Myocyte (in vitro differentiated cells): ENCODE measurements around the gene CRYBB2. TPM values are rescaled to one million over a fixed set of nuclear protein-coding genes. Genes with fewer than 3 reads are reported as not detected.
"Not testable (repeated sequence)": the region's sequence is repeated elsewhere in the genome, so short reads cannot be mapped to it uniquely, and the experiment has no call there.

ENCODE experiments used
- DNase-seq: peaks from one replicate; pipeline ENCODE4 v3.0.0-alpha.2; 2012; ENCODE audit warnings: low read depth
- polyA plus RNA-seq: library from polyadenylated mRNA; unstranded; fragments of >200 nt; gene quantifications from one replicate; pipeline ENCODE4 v1.2.1, GENCODE V29; 2012; ENCODE audit warnings: missing spikeins
- total RNA-seq: library from RNA; depleted of rRNA; stranded (reverse); fragments of >200 nt; gene quantifications from 2 replicates; pipeline ENCODE4 v1.2.3, GENCODE V29; 2014

CRYBB2 gene, protein sequence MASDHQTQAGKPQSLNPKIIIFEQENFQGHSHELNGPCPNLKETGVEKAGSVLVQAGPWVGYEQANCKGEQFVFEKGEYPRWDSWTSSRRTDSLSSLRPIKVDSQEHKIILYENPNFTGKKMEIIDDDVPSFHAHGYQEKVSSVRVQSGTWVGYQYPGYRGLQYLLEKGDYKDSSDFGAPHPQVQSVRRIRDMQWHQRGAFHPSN
- not detected in 2 replicates for total RNA-seq
- polyA plus RNA-seq = 0.15 TPM

DNA sequence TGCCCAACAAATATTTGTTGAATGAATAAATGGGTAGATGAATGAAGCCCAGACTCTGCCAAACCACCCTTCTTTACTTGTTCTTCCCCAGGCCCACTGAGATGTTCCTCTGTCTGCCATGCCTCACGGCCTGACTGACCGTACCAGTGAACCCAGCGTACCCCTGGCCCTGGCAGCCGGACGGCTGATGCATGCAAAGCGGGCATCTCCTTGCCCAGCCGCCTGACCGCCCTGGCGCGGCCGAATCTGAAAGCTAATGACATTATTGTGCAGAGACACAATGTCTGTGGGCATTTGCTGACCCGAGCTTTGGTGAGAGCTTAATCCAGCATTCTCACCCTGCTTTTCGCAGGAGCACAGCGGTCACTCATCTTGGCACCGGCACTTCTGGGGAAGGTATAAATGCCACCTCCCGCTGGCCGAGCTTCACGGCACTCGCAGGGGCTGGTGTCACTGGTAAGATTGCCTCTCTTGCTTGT lies at the start of gene CRYBB2:
CRYBB2 (plus strand) TSS at position 429 of the 479 bp plus-strand sequence. CDS start 1,791 bp downstream, outside the sequence.
- no peak for DNase-seq

DNA sequence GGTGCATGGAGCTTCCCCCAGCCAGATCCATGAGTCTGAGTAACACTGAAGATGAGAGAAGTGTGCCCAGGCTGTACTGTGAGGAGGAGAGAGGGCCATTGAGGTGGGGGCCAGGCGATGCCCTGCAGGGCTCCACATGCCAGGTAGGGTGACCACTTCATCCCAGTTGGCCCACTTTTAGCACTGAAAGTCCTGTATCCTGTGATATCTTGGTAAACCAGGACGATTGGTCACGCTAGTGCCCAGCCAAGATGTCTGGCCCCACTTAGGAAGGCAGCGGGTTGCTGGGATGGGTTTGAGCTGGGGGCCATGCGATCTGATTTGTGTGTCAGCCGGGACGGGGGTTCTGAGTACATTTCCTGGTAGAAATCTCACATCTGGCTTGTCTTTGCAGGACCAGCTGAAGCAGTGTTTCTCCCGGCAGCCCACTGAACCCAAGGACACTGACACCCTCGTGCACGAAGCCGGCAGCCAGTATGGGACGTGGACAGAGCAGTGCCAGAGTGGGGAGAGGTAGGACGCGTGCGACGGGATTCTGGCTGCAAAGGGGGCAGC lies 48.9 kb upstream of the CRYBB2 start:
- no peak for DNase-seq

DNA sequence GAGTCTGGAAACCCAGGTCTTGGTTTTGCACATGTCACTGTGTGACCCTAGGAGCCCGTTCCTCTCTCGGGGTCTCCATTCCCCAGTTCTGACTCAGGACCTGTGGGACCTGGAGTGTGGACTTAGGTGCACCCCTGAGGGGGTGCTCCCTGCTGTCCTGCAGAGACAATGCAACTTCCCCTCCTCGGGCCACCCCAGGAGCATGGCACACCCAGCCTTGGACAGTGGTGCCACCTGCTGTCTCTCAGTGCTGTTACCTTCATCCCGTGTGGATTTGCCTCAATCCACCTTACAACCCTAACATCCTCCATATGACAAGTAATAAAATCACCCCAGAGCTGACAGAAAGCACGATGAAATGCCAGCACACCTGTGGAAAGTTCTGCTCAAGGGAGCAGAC lies 47.3 kb upstream of the CRYBB2 start:
- no peak for DNase-seq

DNA sequence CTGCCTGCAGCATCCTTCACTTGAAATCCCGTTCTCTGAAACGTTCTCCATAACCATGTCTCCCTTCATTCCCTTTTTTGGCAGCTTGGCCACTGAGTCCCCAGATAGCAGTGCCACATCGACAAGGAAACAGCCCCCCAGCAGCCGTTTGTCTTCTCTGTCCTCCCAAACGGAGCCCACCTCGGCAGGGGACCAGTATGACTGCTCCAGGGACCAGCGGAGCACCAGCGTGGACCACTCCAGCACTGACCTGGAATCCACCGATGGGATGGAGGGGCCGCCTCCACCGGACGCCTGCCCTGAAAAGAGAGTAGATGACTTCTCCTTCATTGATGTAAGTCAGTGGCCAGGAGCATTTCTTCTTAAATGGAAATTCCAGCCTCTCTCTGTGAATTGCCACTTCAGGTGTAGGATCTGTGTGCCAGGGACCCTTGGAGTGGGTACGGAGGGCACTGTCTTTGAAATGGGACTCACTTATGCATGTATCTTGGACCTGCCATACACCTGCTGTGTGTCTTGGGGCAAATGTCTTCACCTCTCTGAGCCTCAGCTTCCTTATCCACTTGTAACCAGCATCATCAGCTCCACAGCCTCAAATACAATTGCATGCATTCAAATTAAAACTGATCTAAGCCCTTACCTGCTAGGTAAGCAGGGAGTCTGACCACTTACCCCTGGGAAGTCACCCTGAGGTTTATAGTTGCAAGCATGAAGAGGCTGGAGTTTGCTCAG lies 45.1 kb upstream of the CRYBB2 start:
- no peak for DNase-seq

DNA sequence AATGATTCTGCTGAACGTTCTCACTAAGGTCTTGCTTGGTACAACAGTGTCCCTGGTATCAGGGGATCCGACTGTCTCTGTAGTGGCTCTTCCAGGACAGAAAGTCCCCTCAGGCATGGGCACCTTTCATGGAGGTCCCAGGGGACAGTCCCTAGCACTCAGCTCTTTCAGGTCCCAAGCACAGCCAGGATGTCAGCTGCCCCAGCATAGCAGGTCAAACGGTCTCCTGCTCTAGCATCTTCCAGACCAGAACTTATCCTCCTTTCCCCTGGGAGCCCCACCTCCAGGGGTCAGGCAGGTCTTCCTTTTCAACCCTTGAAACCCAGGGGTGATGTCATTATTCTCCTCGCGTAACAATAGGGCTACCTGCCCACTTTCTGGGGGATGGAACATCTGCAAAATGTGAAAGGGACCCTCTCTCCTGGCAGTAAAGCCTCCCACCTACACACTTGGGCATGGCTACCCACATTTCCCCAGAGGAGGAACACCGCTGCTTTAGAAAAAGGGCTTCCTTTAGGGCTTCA lies 44.5 kb upstream of the CRYBB2 start:
- DNase-seq = no peak

DNA sequence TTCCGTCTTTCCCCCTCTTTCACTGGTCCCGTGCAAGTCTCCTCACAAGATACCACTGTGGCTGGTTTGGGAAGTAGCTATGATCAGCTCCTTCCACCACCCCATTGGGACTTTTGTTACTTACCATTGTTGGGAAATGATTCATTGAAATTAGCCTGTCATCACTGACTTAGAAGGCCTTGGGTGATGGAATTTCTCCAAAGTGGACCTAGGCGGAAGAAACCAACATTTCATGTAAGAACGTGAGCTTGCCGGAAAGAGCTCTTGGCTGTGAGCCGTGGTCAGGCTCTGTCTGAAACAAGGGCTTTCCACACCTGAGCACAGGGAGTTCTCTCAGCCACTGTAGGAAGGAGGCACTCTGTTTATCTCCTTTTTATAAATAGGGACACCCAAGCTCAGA lies 43.3 kb upstream of the CRYBB2 start:
- no peak for DNase-seq

DNA sequence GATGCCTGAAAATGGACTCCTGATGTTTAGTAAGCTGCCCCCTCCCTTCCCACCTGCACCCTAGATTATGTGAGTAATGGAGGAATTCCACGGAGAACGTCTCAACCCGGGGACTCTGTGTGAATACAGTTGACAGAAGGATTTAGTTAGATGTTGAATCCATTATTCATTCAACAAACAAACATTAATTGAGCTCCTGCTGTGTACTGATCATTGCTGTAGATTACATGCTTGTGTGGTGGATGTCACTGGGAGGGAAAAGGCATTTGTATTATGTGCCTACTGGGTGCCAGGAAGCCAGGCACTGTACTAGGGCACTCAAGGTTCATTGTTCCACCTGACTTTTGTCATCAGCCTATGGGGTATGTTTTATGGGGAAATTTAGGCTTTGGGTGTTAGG lies 42.6 kb upstream of the CRYBB2 start:
- no peak for DNase-seq

DNA sequence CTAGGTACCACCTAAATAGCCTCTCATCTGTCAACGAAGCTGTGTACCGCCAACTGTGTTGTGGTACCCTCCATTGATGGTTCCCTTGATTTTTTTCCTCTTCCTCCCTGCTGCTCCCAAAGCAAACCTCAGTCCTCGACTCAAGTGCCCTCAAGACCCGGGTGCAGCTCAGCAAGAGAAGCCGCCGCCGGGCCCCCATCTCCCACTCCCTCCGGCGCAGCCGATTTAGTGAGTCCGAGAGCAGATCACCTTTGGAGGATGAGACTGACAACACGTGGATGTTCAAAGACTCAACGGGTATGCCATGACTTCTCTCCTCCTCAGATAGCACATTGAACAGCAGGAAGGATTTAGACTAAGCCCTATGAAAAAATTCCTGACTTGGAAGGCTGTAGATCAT lies 42.2 kb upstream of the CRYBB2 start:
- no peak for DNase-seq

DNA sequence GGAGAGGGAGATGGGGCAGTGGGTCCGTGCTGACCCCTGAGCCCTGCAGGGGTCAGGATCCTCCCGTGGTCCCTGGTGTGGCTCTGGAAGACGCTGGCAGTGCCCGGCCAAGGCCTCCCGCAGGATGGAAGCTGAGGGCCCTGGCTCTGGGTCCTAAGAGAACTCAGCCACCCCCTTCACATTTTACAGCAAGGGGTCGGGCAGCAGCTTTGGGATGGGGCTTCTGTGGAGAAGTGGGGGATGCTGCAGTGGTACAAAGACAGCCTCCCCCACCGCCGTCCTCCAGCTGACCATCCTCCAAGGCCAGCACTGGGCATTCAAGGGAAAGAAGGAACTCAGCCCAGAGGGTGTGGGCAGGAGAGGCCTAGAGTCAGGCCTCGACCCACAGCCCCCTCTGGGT lies 41.5 kb upstream of the CRYBB2 start:
- DNase-seq = no peak

DNA sequence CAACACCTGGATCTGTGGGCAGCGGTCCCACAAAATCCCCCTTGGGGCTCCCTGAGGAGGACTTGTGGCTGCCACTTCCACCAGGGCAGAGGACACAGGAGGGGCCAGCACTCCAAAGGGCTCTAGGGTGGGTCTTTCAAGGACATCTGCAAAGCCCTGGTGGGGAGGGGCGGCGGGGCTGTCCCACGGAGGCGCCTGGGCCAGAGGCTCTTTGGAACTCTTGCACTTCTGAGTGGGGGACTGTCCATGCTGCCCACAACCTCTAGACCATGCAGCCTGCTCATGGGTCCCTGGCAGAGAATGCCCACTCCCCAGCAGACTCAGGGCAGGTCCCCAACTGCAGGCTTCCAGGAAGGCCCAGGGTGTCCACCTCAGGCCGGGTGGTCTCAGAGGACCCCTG lies 41.1 kb upstream of the CRYBB2 start:
- not testable (repeated sequence) for DNase-seq

DNA sequence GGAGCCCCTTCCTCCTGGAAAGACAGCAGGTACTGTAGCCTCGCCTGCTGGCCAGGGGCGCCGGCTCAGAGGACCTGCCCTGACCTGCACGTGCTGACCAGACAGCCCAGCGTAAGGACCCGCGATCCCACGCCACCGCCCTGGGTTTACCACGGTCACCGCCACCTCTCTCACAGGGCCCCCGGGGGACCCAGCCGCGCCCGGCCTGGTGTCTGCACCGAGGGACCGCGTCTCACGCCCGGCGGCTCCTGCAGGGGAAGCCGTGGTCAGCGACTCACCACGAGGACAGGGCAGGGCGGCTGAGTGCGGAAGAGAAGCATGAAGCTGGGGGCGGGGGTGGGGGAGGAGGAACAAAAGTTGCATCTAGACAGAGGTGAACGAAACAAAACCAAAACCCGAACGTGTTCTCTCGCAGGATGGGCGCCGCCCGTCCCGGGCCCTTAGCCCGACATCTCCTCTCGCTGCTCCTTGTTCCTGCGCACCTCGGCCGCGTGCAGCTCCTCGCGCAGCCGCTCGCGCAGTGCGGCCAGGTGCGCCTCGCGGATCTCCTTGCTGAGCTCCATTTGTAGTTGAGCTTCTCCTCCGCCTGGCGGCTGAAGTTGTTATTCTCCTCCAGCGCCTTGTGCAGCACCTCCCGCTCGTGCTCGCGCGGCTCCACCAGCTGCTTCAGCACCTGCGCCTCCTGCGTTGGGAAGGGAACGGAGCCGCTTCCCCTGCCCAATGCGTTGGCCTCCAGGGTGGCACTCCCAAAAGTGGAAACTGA lies 40.4 kb upstream of the CRYBB2 start:
- not testable (repeated sequence) for DNase-seq

DNA sequence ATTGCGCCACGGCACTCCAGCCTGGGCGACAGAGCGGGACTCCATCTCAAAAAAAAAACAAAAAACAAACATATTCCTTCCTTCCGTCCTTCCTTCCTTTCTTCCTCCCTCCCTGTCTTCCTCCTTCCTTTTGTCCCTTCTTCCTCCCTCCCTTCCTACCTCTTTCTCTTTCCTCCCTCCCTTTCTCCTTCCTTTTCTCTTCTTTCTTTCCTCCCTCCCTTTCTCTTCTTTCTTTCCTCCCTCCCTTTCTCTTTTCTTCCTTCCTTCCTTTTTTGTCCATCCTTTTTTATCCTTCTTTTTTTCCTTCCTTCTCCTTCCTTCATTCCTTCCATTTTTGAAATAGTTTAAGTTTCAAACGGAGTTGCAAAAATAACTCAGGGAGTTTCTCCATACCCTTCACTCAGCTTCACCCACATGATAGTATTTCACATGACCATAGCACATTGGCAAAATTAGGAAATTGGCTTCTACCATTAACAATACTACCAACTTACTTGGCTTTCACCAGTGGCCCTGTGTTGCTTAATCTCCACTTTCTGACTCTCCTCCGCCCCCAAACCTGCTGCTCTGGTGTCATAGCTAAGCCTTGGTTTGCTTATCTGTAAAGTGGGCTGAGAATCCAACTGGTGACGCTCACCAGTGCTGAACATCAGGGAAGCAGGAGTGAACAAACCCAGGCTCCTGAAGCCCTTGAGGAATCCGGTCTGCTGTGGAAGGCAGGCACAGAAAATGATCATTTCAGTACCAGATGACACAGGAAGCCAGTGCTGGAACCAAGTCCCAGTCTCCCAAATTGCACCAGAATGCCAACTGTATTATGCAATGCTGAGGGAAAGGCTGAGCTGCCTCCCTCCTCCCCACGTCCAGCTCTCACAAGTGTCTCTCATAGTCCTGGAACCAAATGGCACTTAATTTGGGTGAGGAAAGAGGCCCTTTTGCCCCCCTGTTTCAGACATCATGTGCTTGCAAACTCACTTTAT lies 37.0 kb upstream of the CRYBB2 start:
- DNase-seq = no peak

DNA sequence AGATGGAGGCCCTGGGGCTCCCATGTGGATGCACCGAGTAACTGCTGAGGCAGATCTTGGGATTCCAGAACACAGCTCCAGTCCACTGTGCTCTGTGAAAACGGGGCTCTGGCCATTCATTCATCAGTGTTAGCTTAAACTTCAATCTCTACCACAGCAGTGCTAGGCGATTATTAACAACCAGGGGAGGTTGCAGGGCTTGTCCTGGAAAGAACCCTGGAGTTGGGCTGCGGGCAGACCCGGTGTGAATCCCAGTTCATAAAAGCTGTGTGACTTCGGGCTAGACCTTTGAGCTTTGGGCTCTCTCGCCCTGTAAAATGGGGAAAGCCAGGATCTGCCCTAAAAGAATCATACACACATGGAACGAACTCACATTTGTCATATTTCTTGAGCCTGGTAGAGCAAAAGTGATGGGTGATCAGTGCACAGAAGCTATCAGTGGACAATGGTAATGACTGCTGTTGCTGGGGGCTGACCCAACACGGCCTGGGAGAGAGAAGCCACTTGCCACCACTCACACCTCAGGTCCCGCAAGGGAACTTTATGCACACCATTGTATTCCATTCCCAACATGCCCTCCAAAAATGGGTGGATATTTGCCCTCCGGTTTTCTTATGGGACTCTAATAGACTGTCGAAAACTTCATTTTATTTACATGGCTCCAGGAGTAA lies 35.4 kb upstream of the CRYBB2 start:
- DNase-seq = no peak

DNA sequence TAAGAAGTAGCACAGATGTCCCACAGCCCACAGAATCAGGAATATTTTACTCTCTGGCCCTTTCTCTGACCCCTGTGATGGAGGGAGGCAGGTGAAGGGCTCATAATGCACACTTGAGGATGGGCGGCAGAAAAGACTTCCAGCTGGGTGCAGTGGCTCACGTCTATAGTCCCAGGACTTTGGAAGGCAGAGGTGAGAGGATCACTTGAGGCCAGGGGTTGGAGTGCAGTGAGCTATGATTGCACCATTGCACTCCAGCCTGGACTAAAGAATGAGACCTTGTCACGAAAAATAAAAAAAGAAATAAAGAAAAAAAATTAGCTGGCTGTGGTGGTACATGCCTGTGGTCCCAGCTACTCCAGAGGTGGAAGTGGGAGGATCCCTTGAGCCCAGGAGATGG lies 33.3 kb upstream of the CRYBB2 start:
- no peak for DNase-seq

DNA sequence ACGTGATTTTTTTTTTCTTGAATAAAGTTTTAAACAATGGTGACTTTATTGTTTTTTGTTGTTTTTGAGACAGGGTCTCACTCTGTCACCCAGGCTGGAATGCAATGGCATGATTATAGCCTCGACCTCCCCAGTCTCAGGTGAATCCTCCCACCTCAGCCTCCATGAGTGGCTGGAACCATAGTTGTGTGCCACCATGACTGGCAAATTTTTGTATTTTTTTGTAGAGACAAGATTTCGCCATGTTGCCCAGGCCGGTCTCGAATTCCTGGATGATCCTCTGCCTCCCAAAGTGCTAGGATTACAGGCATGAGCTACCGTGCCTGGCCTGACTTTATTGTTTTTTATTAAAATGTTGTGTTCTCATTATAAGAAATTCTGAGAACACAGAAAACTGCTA lies 32.0 kb upstream of the CRYBB2 start:
- no peak for DNase-seq

DNA sequence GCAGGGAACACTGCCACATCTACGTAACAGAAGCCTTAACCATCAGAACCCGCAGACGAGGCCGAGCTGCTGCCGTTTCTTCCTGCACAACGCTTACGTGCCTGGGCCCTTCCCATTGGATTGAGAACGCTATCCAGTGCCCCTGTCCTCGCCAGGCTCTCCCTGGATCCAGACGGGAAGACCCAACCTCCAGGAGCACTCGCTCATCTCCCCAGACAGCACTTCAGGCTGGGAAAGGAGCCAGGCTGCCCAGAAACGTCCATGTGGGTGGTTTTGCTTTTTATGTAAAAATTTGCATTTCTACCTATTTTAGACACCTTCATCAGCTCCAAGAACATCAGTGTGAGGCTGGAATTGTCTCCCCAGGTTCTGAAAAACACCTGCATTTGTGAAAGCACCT lies 27.0 kb upstream of the CRYBB2 start:
- no peak for DNase-seq

DNA sequence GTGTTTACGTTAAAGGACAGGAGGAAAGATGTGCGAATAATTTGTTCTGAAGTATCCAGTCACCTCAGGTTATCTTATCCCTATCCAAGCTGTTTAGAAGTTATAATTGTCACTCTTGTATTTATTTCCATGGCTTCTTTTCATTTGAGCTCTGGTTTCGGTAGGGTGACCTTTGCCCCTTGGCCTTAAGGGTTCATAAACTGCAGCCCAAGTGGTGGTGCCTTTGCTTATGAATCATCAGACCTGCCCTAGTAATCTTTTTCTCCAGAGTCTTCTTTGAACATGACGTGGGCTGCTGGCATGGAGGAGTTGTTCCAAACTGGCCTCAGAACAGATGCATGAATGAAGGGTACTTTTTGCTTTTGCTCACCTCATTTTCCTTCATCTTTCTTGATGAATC lies 26.3 kb upstream of the CRYBB2 start:
- no peak for DNase-seq

DNA sequence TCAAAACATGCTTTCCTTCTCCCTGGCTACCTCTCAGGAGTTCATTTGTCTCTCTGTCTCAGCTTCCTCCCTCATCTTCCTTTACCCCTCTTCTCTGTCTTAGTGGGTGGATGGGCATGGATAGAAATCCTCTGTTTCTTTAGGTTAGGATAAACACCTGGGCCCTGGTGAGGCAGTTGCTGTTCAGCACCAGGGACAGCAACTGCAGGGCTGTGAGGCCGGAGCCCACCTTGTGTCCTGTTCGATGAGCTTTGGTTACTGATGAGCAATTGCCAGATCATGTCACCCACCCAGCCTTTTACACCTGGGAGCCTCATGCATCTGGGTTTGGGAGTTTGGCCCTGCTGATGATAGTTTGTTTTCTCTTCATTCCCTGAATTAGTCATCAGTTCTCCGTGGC lies 25.9 kb upstream of the CRYBB2 start:
- DNase-seq = no peak

DNA sequence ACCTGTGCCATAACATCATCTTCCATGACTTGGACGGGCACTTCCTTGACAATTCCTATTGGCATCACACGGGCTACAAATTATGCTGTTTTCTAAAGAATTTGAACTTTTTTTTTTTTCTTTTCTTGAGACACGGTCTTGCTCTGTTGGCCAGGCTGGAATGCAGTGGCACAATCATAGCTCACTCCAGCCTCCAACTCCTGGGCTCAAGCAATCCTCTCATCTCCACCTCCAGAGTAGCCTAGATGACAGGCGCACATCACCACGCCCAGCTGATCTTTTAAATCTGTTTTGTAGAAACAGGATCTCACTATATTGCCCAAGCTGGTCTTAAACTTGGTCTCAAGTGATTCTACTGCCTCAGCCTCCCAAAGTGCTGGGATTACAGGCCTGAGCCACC lies 23.1 kb upstream of the CRYBB2 start:
- DNase-seq = no peak

DNA sequence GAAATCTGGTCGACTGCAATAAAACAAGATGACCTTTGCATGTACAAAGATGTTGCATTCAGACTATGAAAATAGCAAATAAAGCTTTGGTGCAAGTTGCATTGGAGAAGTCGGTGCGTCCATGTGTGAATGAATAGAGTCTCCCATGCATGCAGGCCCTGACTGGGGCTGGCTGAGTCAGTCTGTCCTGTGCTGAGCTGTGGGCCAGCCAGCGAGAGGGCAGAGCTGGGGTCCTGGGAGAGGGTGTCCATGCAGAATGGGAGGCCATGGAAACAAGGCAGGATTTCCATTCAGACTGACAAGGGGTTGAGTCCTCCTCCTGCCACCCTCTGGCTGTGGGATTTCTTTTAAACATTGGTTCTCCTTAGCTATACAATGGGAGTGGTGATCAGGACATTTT lies 22.1 kb upstream of the CRYBB2 start:
- DNase-seq = no peak
